Measurements from ENCODE around the gene PDZD7. TPM values are rescaled to one million over a fixed set of nuclear protein-coding genes. Genes with fewer than 3 reads are reported as not detected.

PDZD7 gene
- total and polyA plus RNA-seq, 9 of the 15 experiments (the other 6 are each of a cell fraction or from before 2014, with no cell fraction given) = 0.04 to 0.24 (median 0.08) TPM; not detected in 3

DNA sequence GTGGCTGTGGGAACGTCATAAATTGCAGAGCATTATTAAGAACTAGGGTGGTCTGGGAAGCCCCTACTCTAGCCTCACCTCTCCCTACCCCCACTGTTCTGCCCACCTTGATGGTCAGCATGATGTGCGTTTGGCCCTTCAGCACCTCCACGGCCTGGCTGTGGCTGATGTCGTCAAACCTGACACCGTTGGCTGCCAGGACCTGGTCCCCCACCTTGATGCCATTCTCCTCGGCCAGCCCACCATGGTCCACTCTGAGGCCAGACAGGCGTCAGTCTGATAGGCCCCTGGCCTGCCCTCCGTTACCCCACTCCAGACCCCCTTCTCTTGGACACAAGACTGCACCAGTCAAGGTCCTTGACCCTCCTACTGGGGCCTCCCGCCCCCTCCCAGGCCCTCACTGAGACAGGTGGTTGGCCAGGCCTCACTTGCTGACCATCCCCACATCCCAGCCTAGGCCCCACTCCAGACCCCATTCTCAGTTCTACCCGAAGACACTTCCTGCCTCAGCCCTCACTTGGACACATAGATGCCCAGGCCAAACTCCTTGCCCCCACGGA lies 9.2 kb downstream of the PDZD7 start:
- DNase-seq (ENCODE audit: extremely low read depth in 1 of 4, low spot score in 3 of 4) (no peak), FAIRE-seq (no peak), ATAC-seq (no peak)
- WGBS (ENCODE audit: insufficient coverage, low coverage, missing lambda C conversion rate) = 8% methylated on average over 8 of the region's 11 CpGs
- H3K4me3 ChIP-seq = no peak overlapping the region
- no peak for TF ChIP-seq ZFP30 (CRISPR knock-in tag; IDR thresholded peaks at IDR 0.05; ENCODE audit: borderline replicate concordance)
- TF ChIP-seq HSF4 (CRISPR knock-in tag; IDR thresholded peaks at IDR 0.05; ENCODE audit: borderline replicate concordance) = no peak
- no peak for TF ChIP-seq ZC3H8 (IDR thresholded peaks at IDR 0.05)
- no peak for TF ChIP-seq SIN3A (IDR thresholded peaks at IDR 0.05; ENCODE audit: borderline replicate concordance in 2 of 2, control insufficient read depth in 1 of 2, low read depth in 2 of 2, low read length in 2 of 2)
- no peak for TF ChIP-seq MCM5 (IDR thresholded peaks at IDR 0.05; ENCODE audit: low read depth)
- TF ChIP-seq NCOA6 (IDR thresholded peaks at IDR 0.05) = no peak
- TF ChIP-seq, protein P1, sequence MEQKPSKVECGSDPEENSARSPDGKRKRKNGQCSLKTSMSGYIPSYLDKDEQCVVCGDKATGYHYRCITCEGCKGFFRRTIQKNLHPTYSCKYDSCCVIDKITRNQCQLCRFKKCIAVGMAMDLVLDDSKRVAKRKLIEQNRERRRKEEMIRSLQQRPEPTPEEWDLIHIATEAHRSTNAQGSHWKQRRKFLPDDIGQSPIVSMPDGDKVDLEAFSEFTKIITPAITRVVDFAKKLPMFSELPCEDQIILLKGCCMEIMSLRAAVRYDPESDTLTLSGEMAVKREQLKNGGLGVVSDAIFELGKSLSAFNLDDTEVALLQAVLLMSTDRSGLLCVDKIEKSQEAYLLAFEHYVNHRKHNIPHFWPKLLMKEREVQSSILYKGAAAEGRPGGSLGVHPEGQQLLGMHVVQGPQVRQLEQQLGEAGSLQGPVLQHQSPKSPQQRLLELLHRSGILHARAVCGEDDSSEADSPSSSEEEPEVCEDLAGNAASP (IDR thresholded peaks at IDR 0.05) = no peak
- TF ChIP-seq CBX2 (IDR thresholded peaks at IDR 0.05; ENCODE audit: insufficient read depth, low read length, poor library complexity, severe bottlenecking) = no peak
- TF ChIP-seq MECOM (CRISPR knock-in tag; IDR thresholded peaks at IDR 0.05) = no peak
- TF ChIP-seq ZNF384 (IDR thresholded peaks at IDR 0.05; ENCODE audit: low read depth, low read length) = no peak
- no peak for TF ChIP-seq CCNT2 (IDR thresholded peaks at IDR 0.05; ENCODE audit: borderline replicate concordance, extremely low read depth, insufficient read length, low read depth, low read length)
- TF ChIP-seq SNRNP70 (optimal IDR thresholded peaks at IDR 0.05; ENCODE audit: low read depth, low read length) = no peak
- TF ChIP-seq SAFB (IDR thresholded peaks at IDR 0.05; ENCODE audit: borderline replicate concordance, low read depth, low read length) = no peak
- TF ChIP-seq PTBP1 (IDR thresholded peaks at IDR 0.05; ENCODE audit: low read depth, low read length) = no peak
- TF ChIP-seq ZNF583 (CRISPR knock-in tag; IDR thresholded peaks at IDR 0.05) = no peak
- TF ChIP-seq, protein P2, sequence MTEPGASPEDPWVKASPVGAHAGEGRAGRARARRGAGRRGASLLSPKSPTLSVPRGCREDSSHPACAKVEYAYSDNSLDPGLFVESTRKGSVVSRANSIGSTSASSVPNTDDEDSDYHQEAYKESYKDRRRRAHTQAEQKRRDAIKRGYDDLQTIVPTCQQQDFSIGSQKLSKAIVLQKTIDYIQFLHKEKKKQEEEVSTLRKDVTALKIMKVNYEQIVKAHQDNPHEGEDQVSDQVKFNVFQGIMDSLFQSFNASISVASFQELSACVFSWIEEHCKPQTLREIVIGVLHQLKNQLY (CRISPR knock-in tag; conservative IDR thresholded peaks at IDR 0.05) = no peak
- no peak for TF ChIP-seq RHOXF2B (CRISPR knock-in tag; conservative IDR thresholded peaks at IDR 0.05)
- no peak for TF ChIP-seq ZNF239 (CRISPR knock-in tag; IDR thresholded peaks at IDR 0.05)
- TF ChIP-seq ETV1 (tag; conservative IDR thresholded peaks at IDR 0.05; ENCODE audit: low read depth) = no peak
- no peak for TF ChIP-seq DPF2 (IDR thresholded peaks at IDR 0.05)
- no peaks in the 10 kb centered on the region for H3K36me3 ChIP-seq (ENCODE audit: control insufficient read depth, insufficient read depth, low read length)
- H3K27me3 ChIP-seq (ENCODE audit: control insufficient read depth in 2 of 2, insufficient read depth in 2 of 2, low read length in 2 of 2) = no peaks in the 10 kb centered on the region
- H3K27ac ChIP-seq (ENCODE audit: extremely low read depth, low read depth, low read length) = no peak overlapping the region
- H3K79me2 ChIP-seq (ENCODE audit: control insufficient read depth, insufficient read depth, low read length) = no peaks in the 10 kb centered on the region
- H3K9ac ChIP-seq (ENCODE audit: insufficient read depth in 1 of 2, low read depth in 2 of 2, low read length in 2 of 2) = no peak overlapping the region
- no peaks in the 10 kb centered on the region for H3K9me3 ChIP-seq (replicated peaks; ENCODE audit: control insufficient read depth, insufficient read depth, low read depth, low read length)
- ChIA-PET CTCF (ENCODE audit: low intra/inter-chr PET ratio) (no interaction called here), POLR2A (no interaction called here)
- no TSS peak for BruUV-seq (replicated peaks)
- no peaks in the 10 kb centered on the region for H4K20me1 ChIP-seq (replicated peaks; ENCODE audit: control insufficient read depth, insufficient read depth, low read length)
- H3K4me1 ChIP-seq (replicated peaks in 1 of 2; ENCODE audit: control insufficient read depth in 2 of 2, insufficient read depth in 2 of 2, low read length in 2 of 2) = peaks cover 0 to 13% of the 10 kb centered on the region in 2 experiments; a peak in 3 of 5 replicates
- H3K4me2 ChIP-seq (ENCODE audit: insufficient read depth, low read length) = no peak overlapping the region
- H2AFZ ChIP-seq (ENCODE audit: low read depth, low read length) = no peak overlapping the region
- in situ Hi-C loops (cut with MboI) (no loop called here), intact Hi-C loops (cut with micrococcal nuclease) (no loop called here)
- no peaks in the 10 kb centered on the region for H3K9me1 ChIP-seq (ENCODE audit: control insufficient read depth, insufficient read depth, low read length)
